ENCODE measurements around the gene ZNF629.

ZNF629 gene

DNA sequence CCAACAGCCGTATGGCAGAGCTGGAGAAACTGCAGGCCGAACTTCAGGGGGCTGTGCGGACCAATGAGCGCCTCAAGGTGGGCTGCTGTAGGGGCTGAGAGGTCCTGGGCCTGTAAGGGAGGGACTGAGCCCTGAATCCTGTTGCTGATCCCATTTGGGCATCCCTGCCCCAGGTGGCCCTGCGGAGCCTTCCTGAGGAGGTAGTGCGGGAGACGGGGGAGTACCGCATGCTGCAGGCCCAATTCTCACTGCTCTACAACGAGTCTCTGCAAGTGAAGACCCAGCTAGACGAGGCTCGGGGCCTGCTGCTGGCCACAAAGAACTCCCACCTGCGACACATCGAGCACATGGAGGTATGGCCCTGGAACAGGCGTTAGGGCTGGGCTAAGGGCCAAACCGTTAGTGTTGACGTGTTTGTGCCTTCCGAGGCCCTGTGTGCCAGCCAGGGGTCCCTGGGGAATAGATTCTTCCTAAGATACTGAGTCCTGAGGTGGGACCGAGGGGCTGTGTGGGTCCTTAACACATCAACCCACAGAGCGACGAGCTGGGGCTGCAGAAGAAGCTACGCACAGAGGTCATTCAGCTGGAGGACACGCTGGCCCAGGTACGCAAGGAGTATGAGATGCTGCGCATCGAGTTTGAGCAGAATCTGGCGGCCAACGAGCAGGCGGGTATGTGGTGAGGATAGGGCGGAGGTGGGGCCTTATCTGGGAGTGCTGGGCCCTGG is 20.6 kb downstream of the ZNF629 start:
- DNase-seq, result no peak

DNA sequence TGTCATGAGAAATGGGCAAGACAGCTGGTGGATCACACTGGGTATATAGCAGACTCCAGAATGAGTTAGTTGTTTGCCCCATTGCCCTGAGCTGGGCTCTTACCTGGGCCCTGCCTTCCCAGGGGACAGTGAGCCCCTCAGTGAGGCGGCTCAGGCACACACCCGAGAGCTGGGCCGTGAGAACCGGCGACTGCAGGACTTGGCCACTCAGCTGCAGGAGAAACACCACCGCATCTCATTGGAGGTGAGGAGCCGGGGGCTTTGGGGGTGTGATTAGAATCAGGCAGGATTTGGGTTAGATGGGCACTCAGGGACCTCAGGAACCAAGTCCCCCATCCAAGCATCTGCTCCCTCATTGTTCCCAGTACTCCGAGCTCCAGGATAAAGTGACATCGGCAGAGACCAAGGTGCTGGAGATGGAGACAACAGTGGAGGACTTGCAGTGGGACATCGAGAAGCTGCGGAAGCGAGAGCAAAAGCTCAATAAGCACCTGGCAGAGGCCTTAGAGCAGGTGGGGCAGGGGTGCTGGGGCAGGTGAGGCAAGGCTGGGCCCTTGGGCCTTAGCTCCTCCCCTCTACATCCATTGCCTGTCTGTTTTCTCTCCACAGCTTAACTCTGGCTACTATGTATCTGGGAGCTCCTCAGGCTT is 22.1 kb downstream of the ZNF629 start:
- peak; percentile 10 for DNase-seq

DNA sequence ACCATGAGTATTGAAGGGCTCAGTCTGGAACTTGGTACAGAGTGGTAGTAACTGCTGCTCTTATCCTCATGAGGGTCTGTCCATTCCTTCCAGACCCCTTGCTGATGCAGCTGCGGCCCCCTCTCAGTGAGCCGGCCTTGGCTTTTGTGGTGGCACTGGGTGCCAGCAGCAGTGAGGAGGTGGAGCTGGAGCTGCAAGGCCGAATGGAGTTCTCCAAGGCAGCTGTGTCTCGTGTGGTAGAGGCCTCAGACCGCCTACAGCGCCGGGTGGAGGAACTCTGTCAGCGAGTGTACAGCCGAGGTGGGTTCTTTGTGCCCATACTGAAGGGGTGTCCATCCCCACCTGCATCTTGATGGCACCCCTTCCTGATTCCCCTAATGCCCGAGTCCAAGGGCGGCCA is 22.9 kb downstream of the ZNF629 start:
- no peak for DNase-seq

DNA sequence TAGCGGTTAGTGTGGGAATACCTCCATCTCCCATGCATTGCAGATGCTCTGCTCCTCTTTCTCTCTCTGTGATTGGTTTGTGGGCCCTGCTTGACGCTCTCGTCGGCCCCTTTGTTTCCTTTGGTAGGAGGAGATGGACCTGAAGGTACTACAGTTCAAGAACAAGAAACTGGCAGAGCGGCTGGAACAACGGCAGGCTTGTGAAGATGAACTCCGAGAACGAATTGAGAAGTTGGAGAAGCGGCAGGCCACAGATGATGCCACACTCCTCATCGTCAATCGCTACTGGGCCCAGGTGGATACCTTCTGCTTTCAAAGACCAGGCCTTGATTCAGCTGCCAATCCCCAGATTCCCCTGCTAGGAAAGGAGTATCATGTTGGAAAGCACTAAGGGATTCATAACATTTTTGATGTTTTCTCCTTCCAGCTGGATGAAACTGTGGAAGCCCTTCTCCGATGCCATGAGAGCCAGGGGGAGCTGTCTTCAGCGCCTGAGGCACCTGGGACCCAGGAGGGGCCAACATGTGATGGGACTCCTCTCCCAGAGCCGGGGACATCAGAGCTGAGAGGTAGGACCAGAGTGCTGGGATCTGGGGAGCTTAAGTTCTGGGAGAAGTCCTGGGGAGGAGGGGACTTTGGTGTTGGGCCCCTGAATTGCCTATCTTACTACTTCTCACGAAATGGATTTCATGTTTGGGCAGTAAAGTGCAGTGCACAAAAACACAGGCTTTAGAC is 23.8 kb downstream of the ZNF629 start:
- no peak for DNase-seq

DNA sequence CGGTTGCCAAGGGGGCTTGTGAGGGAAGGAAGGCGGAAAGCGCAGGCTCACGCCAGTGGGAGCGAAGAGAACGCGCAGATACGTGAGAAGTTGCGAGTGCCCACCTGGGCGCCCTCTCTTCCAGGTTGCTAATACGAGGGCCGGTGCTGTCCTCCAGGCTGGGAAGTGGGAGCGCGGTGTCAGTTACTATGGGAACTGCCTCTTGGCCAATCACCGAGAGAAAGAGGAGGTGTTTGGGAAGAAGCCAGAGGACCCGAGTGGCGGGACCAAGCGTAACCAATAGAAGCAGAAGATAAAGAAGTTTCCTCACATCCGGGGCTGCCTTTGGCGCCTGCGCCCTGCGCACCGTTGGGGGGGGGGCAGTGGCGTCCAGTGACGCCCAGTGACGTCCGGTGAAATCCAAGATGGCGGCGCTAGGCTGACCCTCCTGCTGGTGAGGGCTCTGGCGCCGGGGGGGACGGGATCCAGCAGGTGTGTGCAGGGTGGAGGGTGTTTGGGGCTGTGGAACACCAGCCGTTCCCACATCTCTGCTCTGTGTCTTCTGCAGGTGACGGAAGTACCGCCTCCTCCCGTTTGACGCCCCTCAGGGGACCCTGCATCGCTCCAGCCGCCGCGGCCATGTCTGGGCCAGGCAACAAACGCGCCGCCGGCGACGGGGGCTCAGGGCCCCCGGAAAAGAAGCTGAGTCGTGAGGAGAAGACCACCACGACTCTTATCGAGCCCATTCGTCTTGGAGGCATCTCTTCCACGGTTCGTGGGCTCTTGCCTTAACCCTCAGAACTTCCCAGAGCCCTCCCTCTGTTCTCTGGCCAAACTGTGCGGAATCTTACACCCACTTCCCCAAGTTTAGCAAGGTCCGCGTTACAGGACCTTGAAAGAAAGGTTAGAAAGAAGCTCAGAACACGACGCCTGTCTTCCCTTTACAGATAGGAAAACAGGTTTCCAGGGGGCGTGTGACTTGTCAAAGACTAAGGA is 24.8 kb downstream of the ZNF629 start, which contains the start of the genes CFAP119 and RNF40:
Gene CFAP119 (minus strand): TSS at position 135 of the 975 bp plus-strand sequence. CDS start 314 bp downstream, outside the sequence.
Gene RNF40 (plus strand): TSS at position 395 of the 975 bp plus-strand sequence. CDS start 224 bp downstream, at position 619.
- peak; percentile 89 for DNase-seq

DNA sequence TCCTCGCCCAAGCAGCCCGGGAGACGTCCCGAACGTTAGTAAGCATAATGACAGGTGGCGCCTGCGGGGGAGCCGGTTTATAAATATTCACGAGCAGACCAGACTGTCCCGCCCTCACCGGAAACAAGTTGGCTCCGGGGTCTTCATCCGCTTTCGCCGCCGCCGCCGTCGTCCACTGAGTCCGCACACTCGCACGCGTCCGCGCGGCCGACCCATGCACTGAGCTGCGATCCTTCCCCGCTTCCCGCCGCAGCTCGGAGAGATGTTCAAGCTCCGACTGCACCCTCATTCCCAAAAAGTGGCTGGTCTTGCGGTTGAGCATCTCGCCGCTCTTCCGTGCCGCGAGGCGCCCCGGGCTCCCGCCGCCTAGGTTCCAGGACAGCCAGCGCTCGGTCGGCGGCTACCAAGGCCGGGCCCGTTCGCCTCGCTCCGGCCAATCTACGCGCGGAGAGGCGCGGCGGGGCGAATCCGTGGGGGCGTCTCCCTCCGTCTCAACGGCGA is 25.5 kb downstream of the ZNF629 start:
- DNase-seq, result peak; percentile 41

DNA sequence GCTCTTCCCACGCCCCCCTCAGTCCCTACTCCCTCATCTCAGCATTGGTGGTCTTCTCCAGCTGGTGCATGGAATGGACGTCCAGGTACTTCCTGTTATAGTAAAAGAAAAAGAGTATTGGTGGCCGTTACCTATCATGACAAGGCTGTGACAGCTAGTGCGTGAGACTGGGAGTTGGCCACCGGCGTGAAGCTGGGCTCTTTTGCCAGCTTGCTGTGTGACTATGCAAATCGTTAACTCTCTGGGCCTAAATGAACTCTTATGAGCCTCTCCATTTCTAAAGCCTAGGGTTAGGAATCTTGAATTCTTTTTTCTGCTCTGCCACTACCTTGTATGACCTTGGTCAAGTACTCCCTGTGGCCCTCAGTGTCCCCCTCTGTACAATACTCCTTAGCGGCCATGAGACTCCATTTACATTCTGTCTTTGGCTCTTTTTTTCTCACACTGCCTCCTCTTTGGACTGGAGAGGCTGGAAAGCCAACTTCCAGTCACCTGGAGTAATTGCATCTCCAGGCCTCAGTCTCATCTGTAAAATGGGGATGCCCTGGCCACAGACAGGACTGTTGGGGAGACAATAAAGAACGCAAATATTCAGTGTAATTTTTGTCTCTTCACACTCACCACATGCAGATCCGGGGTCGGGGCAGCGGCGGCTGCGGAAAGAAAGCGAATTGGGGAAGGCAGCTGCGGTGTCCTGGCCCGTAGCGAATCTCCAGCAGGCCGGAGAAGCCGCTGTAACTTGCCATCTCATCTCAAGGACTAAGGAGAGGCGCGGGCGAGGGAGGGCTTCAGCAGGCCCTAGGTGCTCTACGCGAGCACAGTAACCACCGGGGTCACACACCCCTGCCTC is 26.2 kb downstream of the ZNF629 start:
- no peak for DNase-seq

DNA sequence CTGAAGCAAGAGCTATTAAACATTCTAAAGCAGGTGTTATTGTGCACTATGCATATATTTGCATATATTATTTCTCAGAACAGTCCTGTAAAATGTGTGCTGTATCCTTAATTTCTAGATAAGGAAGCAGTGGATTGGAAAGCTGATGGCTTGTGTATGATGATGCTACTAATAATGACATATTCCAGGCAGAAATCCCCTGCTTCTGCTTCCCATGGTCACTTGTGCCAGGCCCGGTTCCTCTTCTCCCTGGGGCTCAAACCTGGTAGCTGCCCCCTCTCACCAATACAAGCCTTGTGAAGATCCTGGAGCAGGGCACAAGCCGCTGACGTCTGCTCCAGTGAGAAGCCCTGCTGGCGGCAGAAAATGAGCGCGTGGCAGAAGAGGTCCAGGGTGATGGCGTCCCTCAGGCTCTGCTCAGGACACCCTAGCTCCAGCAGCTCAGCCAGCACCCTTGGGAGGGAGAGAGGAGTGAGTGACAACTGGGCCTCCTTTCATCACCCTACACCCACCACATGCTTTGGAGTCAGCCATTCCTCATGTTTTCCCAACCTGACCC is 26.9 kb downstream of the ZNF629 start:
- DNase-seq, result no peak

DNA sequence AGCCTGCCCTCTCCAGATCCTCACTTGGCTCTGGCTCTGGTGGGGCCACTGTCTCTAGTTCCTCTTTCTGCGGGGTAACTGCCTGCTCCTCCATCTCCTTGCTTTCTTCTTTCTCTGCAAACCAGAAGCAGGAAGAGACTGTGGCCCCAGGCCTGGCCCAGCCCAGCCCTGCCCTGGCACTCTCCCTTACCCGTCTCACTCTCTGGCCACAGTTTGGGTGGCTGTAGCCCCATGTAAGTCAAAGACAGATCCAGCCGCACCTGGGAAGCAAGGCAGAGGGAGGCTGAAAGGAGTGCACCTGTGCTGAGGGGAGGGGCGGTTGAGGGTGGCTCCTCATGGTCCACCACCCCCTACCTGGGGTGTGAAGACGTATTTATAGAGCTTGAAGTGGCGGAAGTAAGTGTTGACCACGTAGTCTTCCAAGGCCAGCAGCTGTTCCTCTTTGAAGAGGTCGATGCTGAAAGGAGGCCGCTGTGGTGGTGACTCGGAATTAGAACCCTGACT is 28.0 kb downstream of the ZNF629 start:
- peak; percentile 7 for DNase-seq

DNA sequence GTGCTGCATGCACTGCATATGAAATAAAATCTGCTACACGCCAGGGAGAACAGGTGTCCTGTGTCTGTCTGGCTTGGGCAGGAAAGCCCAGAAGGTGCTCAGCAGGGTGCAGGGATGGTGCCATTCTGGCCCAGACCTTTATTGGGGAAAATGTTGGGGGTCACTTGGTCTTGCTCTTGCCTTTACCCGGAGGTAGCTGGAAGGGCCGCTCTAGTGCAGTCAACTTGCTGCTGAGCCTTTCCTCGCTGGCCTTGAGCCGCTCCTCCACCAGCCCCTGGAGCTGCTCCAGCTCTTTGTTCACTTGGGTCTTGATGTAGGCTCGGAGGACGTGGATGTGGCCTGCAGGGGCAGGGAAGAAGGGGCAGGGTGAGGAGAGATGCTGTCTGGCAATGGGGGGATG is 29.7 kb downstream of the ZNF629 start:
- DNase-seq, result peak; percentile 7

DNA sequence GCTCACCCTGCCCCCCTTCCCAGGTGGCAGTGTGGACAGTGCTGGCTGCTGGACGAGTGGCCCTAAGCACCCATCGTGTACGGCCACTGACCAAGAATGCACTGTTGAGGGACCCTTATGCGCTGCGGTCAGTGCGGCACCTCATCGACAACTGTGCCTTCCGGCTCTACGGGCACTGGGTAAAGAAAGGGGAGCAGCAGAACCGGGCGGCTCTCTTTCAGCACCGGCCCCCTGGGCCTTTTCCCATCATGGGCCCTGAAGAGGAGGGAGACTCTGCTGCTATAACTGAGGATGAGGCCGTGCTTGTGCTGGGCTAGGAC is 30.3 kb downstream of the ZNF629 start:
- peak; percentile 11 for DNase-seq

DNA sequence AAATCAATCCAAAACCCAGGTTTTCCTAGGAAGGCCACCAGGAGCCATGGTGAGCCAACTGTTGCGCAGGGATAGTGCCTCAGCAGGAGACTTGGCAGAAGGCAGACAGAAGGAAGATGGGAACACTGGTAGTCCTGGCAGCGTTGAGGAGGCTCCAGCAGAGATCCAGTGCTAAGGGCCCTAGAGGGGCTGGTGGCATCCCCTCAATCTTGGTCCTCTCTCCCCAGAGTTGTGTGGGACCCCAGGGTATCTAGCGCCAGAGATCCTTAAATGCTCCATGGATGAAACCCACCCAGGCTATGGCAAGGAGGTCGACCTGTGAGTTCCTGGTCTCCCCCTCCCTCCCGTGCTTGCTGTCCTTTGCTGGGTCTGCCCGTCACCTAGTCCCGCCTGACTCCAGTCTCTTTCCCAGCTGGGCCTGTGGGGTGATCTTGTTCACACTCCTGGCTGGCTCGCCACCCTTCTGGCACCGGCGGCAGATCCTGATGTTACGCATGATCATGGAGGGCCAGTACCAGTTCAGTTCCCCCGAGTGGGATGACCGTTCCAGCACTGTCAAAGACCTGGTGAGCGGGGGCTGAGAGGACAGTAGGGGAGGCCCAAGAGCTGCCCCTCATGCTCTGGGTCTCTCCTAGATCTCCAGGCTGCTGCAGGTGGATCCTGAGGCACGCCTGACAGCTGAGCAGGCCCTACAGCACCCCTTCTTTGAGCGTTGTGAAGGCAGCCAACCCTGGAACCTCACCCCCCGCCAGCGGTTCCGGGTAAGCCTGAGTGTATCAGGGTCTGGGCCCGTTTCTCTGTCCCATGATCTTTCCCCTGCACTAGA is 30.8 kb downstream of the ZNF629 start:
- DNase-seq, result peak; percentile 14

DNA sequence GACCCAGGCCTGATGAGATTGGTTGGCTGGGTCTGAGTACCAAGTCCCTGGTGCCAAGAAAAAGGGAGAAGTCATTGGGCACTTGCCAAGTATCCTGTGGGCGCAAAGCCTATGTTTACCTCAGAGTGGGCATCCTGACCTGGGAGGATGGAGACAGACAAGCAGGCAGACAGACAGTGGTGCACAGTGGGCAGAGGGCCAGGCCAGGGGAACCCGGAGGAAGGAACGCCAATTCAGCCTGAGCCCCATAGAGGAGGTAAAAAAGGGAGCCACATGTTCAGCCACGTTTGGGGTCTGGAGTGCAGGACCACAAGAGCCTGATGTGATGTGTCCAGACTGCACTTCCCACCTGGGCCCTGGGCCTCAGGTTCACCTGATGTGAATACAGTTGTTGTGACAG is 33.4 kb downstream of the ZNF629 start:
- DNase-seq, result no peak

DNA sequence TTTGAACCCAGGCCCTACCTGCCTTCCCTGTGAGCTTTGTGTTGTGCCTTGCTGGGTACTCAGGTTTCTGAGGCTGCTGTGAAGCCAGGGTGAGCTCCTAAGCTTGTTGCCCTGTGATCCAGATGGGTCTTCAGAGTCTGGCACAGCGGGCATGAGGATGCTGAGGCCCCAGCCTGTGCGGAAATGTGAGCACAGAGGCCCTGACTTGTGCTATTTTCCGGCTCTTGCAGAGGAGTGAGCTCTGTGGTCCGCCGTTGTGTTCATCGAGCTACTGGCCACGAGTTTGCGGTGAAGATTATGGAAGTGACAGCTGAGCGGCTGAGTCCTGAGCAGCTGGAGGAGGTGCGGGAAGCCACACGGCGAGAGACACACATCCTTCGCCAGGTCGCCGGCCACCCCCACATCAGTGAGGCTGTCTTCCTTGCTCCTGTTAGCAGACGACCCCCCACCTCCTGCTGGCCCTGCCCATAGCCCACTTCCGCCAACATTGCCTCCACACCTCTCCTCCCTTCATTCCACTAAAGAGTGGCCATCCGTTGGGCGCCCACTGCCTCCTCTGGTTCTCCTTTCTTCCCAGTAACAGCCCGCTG is 36.0 kb downstream of the ZNF629 start:
- DNase-seq, result no peak

DNA sequence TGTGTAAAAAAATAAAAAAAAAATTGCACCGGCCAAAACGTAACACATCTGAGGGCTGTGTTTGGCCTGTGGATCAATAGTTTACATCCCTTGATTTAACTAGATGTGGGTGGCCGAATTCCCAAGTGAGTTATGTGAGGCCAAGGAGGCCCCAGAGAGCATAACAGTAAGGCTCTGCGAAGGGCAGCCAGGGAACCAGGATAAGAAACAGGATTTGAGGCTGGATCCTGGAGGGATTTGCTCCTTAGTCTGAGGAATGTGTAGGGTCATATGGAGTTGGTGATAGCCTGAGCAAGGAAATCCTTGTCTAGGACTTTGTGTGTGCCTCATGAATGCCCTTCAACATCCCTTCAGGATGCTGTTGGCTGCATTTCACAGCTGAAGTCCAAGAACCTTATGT is 36.8 kb downstream of the ZNF629 start:
- DNase-seq, result no peak

DNA sequence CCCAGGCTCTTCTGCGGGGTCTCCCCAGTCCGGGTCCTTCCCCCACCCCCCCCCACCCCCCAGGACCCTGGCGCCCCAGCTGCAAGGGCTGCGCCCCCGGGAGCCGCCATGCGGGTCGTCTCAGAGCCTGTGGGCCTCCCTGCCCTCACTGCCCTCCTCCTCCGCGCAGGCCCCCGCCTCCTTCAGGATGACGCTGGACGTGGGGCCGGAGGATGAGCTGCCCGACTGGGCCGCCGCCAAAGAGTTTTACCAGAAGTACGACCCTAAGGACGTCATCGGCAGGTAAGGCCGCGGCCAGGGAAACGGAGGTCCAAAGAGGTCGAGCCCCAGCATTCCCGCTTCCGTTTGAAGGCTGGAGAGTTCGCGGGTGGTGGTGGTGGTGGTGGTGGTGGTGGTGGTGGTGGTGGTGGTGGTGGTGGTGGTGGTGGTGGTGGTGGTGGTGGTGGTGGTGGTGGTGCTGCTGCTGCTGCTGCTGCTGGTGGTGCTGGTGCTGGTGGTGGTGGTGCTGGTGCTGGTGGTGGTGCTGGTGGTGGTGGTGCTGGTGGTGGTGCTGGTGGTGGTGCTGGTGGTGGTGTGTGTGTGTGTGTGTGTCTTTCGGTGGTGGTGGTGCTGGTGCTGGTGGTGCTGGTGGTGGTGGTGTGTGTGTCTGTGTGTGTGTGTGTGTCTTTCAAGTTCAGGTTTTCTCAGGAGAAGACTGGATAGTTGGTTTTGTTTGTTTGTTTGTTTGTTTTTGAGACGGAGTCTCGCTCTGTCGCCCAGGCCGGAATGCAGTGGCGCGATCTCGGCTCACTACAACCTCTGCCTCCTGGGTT is 38.2 kb downstream of the ZNF629 start:
- peak; percentile 35 for DNase-seq

DNA sequence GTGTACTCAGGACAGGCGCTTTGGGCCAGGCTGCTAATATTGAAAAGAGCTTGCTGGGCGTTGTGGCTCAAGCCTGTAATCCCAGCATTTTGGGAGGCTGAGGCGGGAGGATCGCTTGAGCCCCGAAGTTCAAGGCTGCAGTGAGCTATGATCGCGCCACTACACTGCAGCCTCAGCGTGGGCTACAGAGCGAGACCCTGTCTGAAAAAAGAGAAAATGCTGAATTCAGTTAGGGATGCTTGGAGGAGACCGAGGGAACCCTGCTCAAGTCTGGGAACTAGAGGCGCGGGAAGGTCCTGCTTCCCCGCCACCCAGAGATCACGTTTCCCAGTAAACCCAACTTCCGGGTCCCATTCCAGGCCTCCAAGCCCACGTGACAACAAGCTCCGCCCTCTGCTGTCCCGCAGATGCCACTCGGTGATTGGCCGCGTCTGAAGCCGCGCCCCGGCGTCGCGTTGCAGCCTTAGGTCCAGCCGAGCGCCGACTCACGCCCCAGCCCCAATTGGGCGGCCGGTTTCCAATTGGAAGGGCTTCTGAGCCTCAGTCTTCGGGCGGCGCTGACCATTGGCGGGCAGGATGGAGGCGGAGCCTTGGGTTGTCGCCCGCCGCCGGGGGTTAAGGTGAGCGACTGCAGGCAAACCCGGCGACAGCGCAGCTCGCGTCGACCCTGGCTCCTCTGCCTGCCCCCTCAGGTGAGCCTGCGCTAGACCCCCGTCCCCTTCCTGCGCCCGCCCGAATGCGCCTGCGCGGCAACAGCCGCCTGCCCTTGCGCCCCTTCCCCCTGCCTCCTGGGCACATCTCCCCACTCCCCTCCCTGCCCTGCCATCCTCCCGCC is 39.0 kb downstream of the ZNF629 start, which contains the start of gene PHKG2:
Gene PHKG2 (plus strand): TSS at position 627 of the 835 bp plus-strand sequence. CDS start 396 bp downstream, outside the sequence.
- DNase-seq, result peak; percentile 93

DNA sequence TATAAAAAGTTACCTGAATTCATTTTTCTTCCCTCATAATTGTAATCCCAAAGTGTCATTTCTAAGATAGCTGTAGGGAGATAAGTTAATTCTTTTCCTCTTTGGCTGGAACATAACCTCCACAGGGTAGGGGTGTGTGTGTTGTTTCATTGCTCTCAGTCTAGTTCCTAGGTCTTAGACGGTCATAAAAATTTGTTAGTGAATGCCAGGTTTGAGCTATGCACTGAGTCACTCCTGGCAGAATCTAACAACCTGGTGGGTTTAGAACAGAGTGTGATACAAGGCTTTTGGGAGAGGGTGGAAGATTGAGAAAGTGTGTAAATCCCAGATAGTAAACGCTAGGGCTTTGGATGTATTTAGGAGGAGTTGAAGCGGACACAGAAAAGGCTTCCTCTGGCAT is 39.7 kb downstream of the ZNF629 start:
- DNase-seq, result no peak
